22Rv1 (cell line): ENCODE data around the gene LRMDA.

Source experiments
- H3K27ac ChIP-seq: fragments of 450-650 bp; 2 replicates; pipeline ENCODE4 v1.5.1; 2017
- CTCF ChIP-seq: fragments of 450-650 bp; IDR thresholded peaks from 2 replicates; pipeline ENCODE4 v1.5.1; 2017; ENCODE audit warnings: mild to moderate bottlenecking
- ZFX ChIP-seq: fragments of 450-650 bp; IDR thresholded peaks from 2 replicates; pipeline ENCODE4 v1.6.1; 2017; ENCODE audit warnings: antibody characterized with exemption, borderline replicate concordance

LRMDA gene

DNA sequence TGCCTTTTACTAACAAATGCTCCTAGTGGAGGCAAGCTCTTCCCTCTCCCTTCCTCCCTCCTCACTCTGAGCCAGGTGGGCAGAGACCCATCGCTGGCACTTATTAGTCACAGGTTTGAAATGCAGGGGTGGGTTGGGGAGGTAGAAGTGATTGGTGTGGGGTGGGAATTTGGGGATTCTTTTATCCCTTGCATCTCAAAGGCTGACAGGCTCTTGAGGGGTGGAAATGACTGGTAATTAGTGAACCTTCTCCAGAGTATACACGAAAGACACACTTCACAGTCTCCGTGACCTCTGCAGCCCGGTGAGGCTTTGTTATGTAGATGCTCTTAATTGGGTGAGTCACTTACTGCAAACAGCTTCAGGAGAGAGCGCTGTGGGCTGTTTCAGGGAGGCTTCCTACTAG lies 13.9 kb upstream of the LRMDA start:
- no peak for TF ChIP-seq CTCF
- no peak for TF ChIP-seq ZFX

DNA sequence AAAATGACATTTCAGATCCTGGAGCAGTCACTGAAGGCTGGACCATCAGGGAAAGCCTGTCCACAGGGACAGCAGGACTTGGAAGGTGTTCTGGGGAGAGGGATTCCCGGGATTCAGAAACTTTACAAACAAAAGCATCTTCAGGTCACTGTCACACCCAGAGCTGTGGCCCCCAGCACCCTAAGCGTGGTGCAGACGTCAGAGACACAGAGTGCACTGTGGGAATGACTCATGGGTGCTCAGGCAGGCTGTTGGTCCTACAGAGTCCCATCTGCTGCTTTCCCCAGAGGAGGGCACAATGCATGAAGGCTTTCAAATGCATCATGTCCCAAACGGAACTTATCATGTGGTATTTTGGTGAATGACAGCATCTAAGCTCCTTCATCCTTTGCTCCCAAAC lies 13.1 kb upstream of the LRMDA start:
- no peak for TF ChIP-seq CTCF
- no peak for TF ChIP-seq ZFX
- H3K27ac ChIP-seq = no peak overlapping the region

More for the DNA sequence above, 13.9 kb upstream of the LRMDA start:
- no peak overlapping the region for H3K27ac ChIP-seq

DNA sequence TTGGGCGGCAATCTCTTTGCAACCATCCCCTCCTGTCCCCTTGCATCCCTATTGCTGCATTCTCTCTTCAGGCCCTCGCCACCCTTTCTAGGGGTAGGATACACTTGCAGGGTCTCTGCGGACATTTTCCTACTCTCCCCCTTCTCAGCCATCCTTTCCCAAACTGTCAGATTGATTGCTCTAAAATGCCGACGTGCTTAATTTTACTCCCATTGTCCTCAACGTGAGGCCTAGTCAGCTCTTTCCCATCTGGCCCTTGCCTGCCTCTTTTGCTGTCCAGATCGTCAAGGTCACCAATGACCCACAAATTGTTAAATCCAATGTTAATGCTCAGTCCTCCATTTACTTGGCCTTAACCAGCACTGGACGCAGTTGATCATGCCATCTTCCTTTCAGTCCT lies 12.7 kb upstream of the LRMDA start:
- H3K27ac ChIP-seq = no peak overlapping the region
- TF ChIP-seq ZFX = no peak
- no peak for TF ChIP-seq CTCF

GRCh38 chr10:75422913-75423312 lies 8.5 kb upstream of the LRMDA start:
- TF ChIP-seq CTCF (no peak), ZFX (no peak)
- H3K27ac ChIP-seq = no peak overlapping the region

GRCh38 chr10:75424571-75424970 lies 6.9 kb upstream of the LRMDA start:
- no peak for TF ChIP-seq ZFX
- no peak for TF ChIP-seq CTCF
- H3K27ac ChIP-seq = no peak overlapping the region

GRCh38 chr10:75425291-75426079 lies 5.9 kb upstream of the LRMDA start:
- TF ChIP-seq ZFX (no peak), CTCF (no peak)
- no peak overlapping the region for H3K27ac ChIP-seq

DNA sequence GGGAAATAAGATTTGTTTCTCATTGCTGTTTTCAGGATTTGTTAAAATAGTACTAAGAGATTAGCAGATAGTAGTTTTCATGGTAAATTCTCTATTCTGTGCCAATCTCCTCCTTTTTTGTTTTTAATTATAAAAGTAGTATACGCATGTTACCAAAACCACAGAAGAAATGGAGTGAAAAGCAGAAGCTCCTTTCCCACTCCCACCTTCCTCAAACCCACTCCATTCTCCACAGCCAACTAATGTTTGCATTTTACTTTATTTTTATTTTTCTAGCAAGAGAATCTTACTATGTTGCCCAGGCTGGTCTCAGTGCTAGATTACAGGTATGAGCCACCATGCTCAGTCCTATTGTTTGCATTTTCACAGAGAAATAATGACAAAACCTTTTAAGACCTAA lies 4.5 kb upstream of the LRMDA start:
- TF ChIP-seq CTCF (no peak), ZFX (no peak)
- H3K27ac ChIP-seq = no peak overlapping the region
